Measurements from ENCODE around the gene TMX4. TPM values are rescaled to one million over a fixed set of nuclear protein-coding genes. Genes with fewer than 3 reads are reported as not detected.
"Not testable (repeated sequence)": the region's sequence is repeated elsewhere in the genome, so short reads cannot be mapped to it uniquely, and the experiment has no call there.

Gene TMX4
- total RNA-seq, 2 experiments from 2014 or later = 33.2 to 35.9 TPM

DNA sequence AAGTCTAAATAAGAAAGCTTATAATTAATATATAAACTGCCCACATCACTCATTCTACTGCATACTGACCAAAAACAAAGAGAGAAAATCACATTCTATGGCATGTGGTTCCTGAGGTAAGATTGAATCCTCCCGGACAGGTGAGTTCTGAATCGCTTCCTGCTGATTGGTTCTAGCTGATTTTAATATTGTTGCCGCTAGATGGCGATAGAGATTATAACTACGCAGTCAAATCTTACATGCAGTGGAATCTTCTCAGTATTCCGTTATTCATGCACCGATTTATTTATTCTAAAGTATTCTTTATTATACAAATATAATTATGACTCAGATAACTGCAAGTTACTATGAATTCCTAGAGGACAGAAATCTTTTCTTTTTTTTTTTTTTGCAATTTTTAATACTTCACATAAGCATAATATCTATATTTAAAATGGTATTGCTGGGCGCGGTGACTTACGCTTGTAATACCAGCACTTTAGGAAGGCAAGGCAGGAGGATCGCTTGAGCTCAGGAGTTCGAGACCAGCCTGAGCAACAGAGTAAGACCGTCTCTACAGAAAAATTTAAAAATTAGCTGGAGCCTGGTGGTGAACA lies 24.2 kb upstream of the TMX4 start:
- Mint-ChIP-seq H3K4me3 (no peak overlapping the region), H3K27ac (no peak overlapping the region), H3K27me3 (peaks cover 11% of the 10 kb centered on the region), H3K9me3 (no peaks in the 10 kb centered on the region), H3K4me1 (ENCODE audit: low read depth) (peaks cover 2% of the 10 kb centered on the region), H3K36me3 (no peaks in the 10 kb centered on the region)
- no peak for DNase-seq
- ChIA-PET CTCF (interaction anchor here (0.6 to 4.4 kb wide), 33 partner anchors 8 to 685 kb away, joined by 3 to 101 read pairs (median 4); no protein-coding TSS in a partner anchor), POLR2A (interaction anchor here (2.3 kb wide), 1 partner anchor 678 kb away, joined by 7 read pairs; no protein-coding TSS in a partner anchor)
- intact Hi-C loops (cut with micrococcal nuclease) = loop anchor here (1.0 to 10.0 kb wide), 4 partner anchors 91 to 679 kb away; partner anchors contain the start of gene PLCB1

DNA sequence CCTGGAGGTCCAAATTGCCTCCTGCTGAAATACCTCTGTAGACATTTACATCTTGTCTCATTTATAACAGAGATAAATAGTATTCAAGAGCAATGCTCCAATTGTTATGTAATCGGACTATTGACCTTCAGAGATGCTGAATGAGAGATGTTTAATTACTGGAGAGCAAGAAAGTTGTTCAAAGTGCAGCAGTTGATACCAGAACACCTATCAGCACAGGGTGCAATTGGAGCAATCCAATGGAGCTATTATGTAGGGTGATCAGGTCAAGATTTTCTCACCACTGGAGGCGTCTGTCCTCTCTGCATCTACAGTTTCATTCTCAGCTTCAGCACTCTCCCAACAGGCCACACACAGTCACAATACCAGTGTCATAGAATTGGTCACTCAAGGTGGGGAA lies 19.5 kb upstream of the TMX4 start:
- H3K9me3 Mint-ChIP-seq = no peaks in the 10 kb centered on the region
- H3K36me3 Mint-ChIP-seq = no peaks in the 10 kb centered on the region
- DNase-seq = no peak
- H3K4me1 Mint-ChIP-seq (ENCODE audit: low read depth) = peaks cover 2% of the 10 kb centered on the region
- no peak overlapping the region for H3K27ac Mint-ChIP-seq
- intact Hi-C loops (cut with micrococcal nuclease) = no loop called here
- H3K4me3 Mint-ChIP-seq = no peak overlapping the region
- ChIA-PET POLR2A (no interaction called here), CTCF (no interaction called here)
- peaks cover 7% of the 10 kb centered on the region for H3K27me3 Mint-ChIP-seq

DNA sequence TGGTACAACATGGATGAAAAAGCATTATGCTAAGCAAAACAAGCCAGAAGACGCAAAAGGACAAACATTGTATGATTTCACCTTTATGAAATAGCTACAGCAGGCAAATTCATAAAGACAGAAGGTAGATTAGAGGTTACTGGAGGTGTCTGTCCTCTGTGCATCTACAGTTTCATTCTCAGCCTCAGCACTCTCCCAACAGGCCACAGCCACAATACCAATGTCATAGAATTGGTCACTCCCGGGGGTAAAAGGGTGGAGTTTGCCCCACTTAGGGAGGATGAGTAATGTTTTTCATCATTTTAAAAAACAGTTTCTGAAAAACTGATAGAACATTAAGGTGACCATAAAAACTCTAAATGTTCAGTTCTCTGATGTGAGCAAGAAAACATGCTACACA lies 17.2 kb upstream of the TMX4 start:
- H3K4me3 Mint-ChIP-seq = no peak overlapping the region
- peaks cover 2% of the 10 kb centered on the region for H3K27me3 Mint-ChIP-seq
- no peaks in the 10 kb centered on the region for H3K9me3 Mint-ChIP-seq
- H3K36me3 Mint-ChIP-seq = no peaks in the 10 kb centered on the region
- ChIA-PET POLR2A (no interaction called here), CTCF (no interaction called here)
- H3K27ac Mint-ChIP-seq = no peak overlapping the region
- intact Hi-C loops (cut with micrococcal nuclease) = no loop called here
- no peak for DNase-seq
- no peaks in the 10 kb centered on the region for H3K4me1 Mint-ChIP-seq (ENCODE audit: low read depth)

DNA sequence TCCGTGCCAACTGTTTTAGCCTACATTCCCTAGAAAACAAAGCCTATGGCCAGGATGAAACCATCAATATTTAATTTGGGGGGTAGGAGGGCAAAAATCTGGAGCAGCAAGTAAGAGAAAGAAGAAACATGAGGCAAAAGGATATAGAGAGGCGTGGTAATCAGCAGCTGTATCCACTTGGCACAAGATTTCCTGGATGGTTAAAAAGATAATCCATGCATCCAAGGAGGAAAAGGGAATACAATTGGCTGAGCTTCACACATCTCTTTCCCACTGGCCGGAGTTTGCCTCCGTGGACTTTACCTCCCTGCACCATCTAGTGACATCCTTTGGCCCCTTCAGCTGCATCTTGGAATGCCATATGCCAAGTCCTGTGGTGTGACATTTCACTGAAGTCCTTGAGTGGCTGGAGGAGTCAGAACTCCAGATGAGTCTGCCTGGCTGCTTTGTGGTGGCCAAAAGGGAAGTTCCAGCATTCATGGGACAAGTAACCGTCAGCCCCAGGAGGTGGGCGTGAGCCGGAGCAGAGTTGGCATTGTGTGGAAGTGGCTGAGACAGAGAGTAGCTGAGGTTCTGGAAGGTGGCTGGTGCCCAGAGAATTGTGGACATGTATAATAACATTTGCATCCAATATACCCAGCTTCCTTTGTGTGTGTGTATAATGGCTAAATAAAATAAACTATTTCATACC lies 13.7 kb upstream of the TMX4 start:
- POLR2A ChIA-PET = no interaction called here
- H3K27ac Mint-ChIP-seq = no peak overlapping the region
- no peaks in the 10 kb centered on the region for H3K9me3 Mint-ChIP-seq
- CTCF ChIA-PET = no interaction called here
- no peak overlapping the region for H3K4me3 Mint-ChIP-seq
- no peak for DNase-seq
- H3K36me3 Mint-ChIP-seq = no peaks in the 10 kb centered on the region
- intact Hi-C loops (cut with micrococcal nuclease) = no loop called here
- H3K4me1 Mint-ChIP-seq (ENCODE audit: low read depth) = no peaks in the 10 kb centered on the region
- H3K27me3 Mint-ChIP-seq = no peaks in the 10 kb centered on the region

DNA sequence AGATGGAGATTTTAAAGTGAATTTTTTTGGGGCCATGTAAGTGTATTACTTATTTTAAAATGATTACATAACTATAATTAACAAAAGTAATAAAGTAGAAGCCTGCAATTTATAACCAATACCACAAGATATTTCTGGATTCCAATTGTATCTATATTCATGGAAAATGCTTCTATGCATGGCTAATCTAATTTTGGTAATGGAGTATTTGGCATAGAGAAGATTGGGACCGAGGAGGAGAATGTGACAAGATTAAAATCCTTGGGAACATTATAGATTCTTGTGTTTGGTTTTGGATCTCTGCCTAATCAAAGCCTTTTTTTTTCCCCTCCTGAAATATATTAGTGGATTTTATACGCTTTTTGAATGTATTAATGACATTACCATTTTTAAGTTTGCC lies 12.9 kb upstream of the TMX4 start:
- no peaks in the 10 kb centered on the region for H3K36me3 Mint-ChIP-seq
- ChIA-PET CTCF (no interaction called here), POLR2A (no interaction called here)
- H3K27ac Mint-ChIP-seq = no peak overlapping the region
- intact Hi-C loops (cut with micrococcal nuclease) = no loop called here
- no peaks in the 10 kb centered on the region for H3K4me1 Mint-ChIP-seq (ENCODE audit: low read depth)
- H3K4me3 Mint-ChIP-seq = no peak overlapping the region
- no peak for DNase-seq
- no peaks in the 10 kb centered on the region for H3K9me3 Mint-ChIP-seq
- no peaks in the 10 kb centered on the region for H3K27me3 Mint-ChIP-seq

DNA sequence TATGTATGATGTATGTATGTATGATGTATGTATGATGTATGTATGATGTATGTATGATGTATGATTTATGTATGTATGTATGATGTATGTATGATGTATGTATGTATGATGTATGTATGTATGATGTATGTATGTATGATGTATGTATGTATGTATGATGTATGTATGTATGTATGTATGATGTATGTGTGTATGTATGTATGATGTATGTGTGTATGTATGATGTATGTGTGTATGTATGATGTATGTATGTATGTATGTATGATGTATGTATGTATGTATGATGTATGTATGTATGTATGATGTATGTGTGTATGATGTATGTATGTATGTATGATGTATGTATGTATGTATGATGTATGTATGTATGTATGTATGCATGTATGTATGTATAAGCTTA lies 12.0 kb upstream of the TMX4 start:
- H3K27ac Mint-ChIP-seq; H3K9me3 Mint-ChIP-seq; H3K4me1 Mint-ChIP-seq (ENCODE audit: low read depth); DNase-seq; H3K27me3 Mint-ChIP-seq; POLR2A ChIA-PET; H3K36me3 Mint-ChIP-seq; intact Hi-C loops (cut with micrococcal nuclease); H3K4me3 Mint-ChIP-seq; CTCF ChIA-PET: not testable (repeated sequence)

DNA sequence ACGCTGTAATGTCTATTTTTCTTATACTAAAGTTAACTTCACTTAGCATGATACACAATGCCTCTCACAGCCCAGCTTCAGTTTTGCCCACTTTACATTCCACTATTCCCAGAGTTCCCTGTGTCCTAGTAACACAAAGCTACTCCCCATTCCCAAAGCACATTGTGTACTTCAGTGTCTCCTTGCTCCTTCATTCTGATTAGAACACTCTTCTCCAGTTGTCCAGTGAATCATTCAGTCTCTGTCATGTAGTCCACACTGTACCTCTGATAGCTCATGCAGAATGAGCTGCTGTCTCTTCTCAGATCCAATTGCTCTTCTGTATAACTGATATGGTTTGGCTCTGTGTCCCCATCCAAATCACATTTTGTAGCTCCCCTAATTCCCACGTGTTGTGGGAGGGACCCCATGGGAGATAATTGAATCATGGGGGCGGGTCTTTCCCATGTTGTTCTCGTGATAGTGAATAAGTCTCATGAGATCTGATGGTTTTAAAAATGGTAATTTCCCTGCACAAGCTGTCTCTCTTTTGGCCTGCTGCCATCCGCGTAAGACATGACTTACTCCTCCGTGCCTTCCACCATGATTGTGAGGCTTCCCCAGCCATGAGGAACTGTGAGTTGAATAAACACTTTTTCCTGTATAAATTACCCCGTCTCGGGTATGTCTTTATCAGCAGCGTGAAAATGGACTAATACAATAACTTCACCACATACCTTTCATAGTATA lies 2.1 kb upstream of the TMX4 start:
- intact Hi-C loops (cut with micrococcal nuclease) = loop anchor here (10.0 kb wide), 1 partner anchor 643 kb away; no protein-coding TSS in a partner anchor
- Mint-ChIP-seq H3K36me3 (no peaks in the 10 kb centered on the region), H3K27ac (no peak overlapping the region), H3K4me3 (no peak overlapping the region), H3K4me1 (ENCODE audit: low read depth) (peaks cover 13% of the 10 kb centered on the region), H3K27me3 (no peaks in the 10 kb centered on the region), H3K9me3 (no peaks in the 10 kb centered on the region)
- CTCF ChIA-PET = interaction anchor here (0.7 to 2.2 kb wide), 3 partner anchors 23 to 700 kb away, joined by 3 to 14 read pairs (median 6); no protein-coding TSS in a partner anchor
- POLR2A ChIA-PET = no interaction called here
- no peak for DNase-seq

DNA sequence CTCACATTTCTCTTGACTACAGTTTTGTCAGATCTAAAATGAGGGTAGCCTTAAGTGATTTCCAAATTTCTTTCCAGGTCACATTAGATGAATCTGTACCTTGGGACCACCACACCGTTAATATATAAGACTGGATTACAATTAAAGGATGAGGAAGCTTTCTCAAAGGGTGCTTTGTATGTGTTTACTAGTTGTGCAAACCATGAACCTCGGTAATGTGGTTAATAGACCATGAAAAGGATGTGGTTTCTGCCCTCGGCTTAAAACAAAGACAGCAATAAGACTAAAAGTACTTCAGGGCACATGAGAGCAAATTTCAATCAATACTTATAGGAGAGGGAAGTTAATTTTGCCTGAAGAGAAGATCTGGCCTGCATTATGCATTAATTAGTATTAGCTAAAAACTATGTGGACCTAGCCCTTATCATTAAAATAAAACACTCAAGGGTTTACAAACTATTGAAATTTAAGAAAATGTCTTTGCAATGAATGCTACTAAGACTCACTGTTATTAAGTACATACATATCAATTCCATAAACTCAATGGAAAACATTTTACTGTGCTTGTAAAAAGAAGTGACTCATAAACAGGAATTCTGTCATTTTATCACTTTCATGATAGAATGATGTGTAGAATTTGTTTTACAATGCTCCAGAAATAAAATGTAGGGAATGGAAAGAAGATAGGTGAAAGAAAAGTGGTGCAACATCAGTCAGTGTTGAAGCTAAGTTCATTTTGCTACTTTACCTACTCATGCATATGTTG lies 936 bp upstream of the TMX4 start:
- Mint-ChIP-seq H3K9me3 (no peaks in the 10 kb centered on the region), H3K4me3 (peak overlapping the region; percentile 80), H3K4me1 (ENCODE audit: low read depth) (peaks cover 22% of the 10 kb centered on the region), H3K27me3 (no peaks in the 10 kb centered on the region), H3K27ac (no peak overlapping the region), H3K36me3 (no peaks in the 10 kb centered on the region)
- POLR2A ChIA-PET = no interaction called here
- CTCF ChIA-PET = interaction anchor here (0.7 to 2.2 kb wide), 2 partner anchors 24 to 84 kb away, joined by 3 to 14 read pairs; no protein-coding TSS in a partner anchor
- no peak for DNase-seq
- intact Hi-C loops (cut with micrococcal nuclease) = loop anchor here (10.0 kb wide), 1 partner anchor 644 kb away; no protein-coding TSS in a partner anchor

DNA sequence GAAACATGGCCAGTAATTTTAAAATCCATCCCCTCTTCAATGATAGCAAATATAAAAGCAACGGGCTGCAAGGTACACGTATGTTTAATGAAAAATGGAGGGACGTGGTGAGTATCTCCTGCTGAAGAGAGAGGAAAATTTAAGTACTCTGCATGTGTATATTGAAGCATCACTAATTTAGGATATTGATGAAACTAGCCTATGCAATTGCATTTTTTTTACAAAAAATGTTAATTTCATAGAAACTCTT lies 362 bp upstream of the TMX4 start:
- intact Hi-C loops (cut with micrococcal nuclease) = loop anchor here (5.0 to 10.0 kb wide), 2 partner anchors 192 to 645 kb away; no protein-coding TSS in a partner anchor
- ChIA-PET CTCF (no interaction called here), POLR2A (interaction anchor here (1.1 kb wide), 1 partner anchor 8 kb away, joined by 3 read pairs; no protein-coding TSS in a partner anchor)
- Mint-ChIP-seq H3K36me3 (no peaks in the 10 kb centered on the region), H3K9me3 (no peaks in the 10 kb centered on the region), H3K27ac (peak overlapping the region; percentile 87), H3K4me3 (peak overlapping the region; percentile 80), H3K4me1 (ENCODE audit: low read depth) (peaks cover 27% of the 10 kb centered on the region), H3K27me3 (no peaks in the 10 kb centered on the region)
- DNase-seq = no peak

DNA sequence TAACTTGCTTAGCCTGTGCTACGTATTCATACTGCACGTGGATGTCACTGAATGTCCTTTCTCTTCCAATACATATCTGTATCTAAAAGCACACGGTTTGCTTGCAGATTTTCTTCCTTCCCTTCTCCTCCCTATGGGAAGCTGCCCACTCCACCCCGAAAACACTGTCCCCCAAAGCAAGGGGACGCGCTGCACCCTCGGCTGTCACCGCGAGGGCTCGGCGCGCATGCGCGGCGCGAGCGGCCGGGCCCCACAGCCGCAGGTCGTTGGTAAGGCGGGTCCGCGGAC lies 659 bp downstream of the TMX4 start:
- intact Hi-C loops (cut with micrococcal nuclease) = loop anchor here (1.0 to 5.0 kb wide), 2 partner anchors 39 to 193 kb away; no protein-coding TSS in a partner anchor

DNA sequence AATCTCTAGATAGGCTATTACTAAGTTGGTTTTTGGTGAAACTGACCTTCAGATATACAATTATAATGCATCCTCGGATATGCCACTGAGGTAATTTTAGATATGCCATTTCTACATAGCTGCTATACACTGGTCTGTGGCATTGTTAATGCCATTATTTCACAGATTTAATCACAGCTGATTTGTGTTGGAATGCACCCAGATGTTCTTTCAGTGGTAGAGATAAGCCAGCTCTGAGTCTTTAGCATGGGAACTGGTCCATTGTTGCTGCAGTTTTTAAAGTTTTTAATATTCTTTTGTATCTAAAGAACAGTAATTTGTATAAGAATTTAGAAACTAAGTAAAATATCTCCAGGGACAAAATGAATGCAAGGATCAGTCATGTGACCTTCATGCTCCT lies 6.8 kb downstream of the TMX4 start:
- Mint-ChIP-seq H3K9me3 (no peaks in the 10 kb centered on the region), H3K36me3 (no peaks in the 10 kb centered on the region), H3K4me1 (ENCODE audit: low read depth) (peaks cover 39% of the 10 kb centered on the region), H3K4me3 (no peak overlapping the region), H3K27ac (no peak overlapping the region), H3K27me3 (no peaks in the 10 kb centered on the region)
- no peak for DNase-seq
- ChIA-PET POLR2A (no interaction called here), CTCF (no interaction called here)
- intact Hi-C loops (cut with micrococcal nuclease) = no loop called here

More for the DNA sequence above, 659 bp downstream of the TMX4 start:
- Mint-ChIP-seq H3K9me3 (no peaks in the 10 kb centered on the region), H3K27me3 (no peaks in the 10 kb centered on the region), H3K4me3 (peak overlapping the region; percentile 93), H3K4me1 (ENCODE audit: low read depth) (peaks cover 34% of the 10 kb centered on the region), H3K27ac (peak overlapping the region; percentile 84), H3K36me3 (no peaks in the 10 kb centered on the region)
- peak; percentile 75 for DNase-seq
- ChIA-PET POLR2A (interaction anchor here (1.1 kb wide), 1 partner anchor 9 kb away, joined by 3 read pairs; no protein-coding TSS in a partner anchor), CTCF (no interaction called here)

DNA sequence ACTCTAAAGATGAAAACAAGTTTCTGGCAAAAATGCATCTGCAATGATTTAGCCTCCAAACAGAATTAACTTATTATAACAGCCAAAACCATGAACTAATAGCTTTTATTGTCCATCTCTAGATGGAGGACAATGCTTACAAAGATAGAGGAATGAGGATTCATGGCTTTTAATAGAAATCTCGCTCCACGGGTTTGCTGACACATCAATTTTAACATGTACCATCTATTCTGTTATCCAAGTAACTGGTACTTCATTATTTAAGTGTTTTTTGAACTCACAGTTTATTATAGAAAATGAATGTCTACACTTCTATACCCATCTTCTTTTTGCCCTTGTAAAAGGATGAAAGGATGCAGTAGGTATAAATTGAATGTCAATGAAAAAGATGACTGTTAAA lies 10.8 kb downstream of the TMX4 start:
- Mint-ChIP-seq H3K4me1 (ENCODE audit: low read depth) (peaks cover 9% of the 10 kb centered on the region), H3K4me3 (no peak overlapping the region), H3K9me3 (no peaks in the 10 kb centered on the region), H3K27ac (no peak overlapping the region), H3K27me3 (no peaks in the 10 kb centered on the region), H3K36me3 (no peaks in the 10 kb centered on the region)
- ChIA-PET CTCF (no interaction called here), POLR2A (no interaction called here)
- no peak for DNase-seq
- intact Hi-C loops (cut with micrococcal nuclease) = no loop called here
